A549 (cell line): Measurements from ENCODE around the gene ZNF24.

Source experiments
- HEYL ChIP-seq: fragments of 250-450 bp; sonication (Bioruptor Pico); IDR thresholded peaks from 2 replicates; pipeline ENCODE4 v1.8.0; 2021; ENCODE audit warnings: mild to moderate bottlenecking, moderate library complexity
- POLR2A ChIP-seq: IDR thresholded peaks from 2 replicates; pipeline ENCODE4 v1.6.1; 2012; ENCODE audit warnings: mild to moderate bottlenecking, low read length
- TF ChIP-seq, protein P1 (sequence below): fragments of >200 bp; sonication (Bioruptor Twin); formaldehyde crosslinking; IDR thresholded peaks from 3 replicates; pipeline ENCODE4 v1.5.1; 2016

DNA sequence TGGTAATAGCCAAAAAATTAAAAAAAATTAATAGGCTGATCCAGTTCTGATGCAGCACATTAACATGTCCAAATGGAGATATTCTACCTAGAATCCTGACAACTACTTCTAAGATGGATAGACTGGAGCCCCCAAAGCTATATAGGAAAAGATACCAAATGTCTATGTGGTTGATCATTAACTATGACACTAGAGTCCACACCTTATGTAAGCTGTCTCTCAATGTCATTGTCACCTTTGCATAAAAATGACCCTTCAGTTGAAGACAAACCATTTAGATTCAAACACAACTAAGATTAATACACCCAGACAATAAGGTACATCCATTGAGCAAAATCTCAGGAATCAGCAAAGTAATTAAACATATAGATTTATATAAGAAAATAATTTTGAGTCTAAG lies 18.3 kb upstream of the ZNF24 start:
- TF ChIP-seq, protein P1, sequence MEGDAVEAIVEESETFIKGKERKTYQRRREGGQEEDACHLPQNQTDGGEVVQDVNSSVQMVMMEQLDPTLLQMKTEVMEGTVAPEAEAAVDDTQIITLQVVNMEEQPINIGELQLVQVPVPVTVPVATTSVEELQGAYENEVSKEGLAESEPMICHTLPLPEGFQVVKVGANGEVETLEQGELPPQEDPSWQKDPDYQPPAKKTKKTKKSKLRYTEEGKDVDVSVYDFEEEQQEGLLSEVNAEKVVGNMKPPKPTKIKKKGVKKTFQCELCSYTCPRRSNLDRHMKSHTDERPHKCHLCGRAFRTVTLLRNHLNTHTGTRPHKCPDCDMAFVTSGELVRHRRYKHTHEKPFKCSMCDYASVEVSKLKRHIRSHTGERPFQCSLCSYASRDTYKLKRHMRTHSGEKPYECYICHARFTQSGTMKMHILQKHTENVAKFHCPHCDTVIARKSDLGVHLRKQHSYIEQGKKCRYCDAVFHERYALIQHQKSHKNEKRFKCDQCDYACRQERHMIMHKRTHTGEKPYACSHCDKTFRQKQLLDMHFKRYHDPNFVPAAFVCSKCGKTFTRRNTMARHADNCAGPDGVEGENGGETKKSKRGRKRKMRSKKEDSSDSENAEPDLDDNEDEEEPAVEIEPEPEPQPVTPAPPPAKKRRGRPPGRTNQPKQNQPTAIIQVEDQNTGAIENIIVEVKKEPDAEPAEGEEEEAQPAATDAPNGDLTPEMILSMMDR, result no peak
- TF ChIP-seq POLR2A (no peak), HEYL (no peak)
